Endothelial cell of umbilical vein (primary cell): ENCODE results near the gene FAM83F. TPM values are rescaled to one million over a fixed set of nuclear protein-coding genes. Genes with fewer than 3 reads are reported as not detected.

Experiments
- BruUV-seq: library from RNA; stranded (reverse); fragments of 400-500 nt; replicated peaks from 2 replicates; lab custom pipeline; 2021; lab: Mats Ljungman, UMichigan
- CTCF ChIA-PET: fragments of 300-600, 350-600 bp; sonication (Branson Sonifier 250); formaldehyde crosslinking; loops from one replicate; lab custom pipeline; 2021; ENCODE audit warnings: antibody characterized with exemption, inconsistent platforms; lab: Charles Lee
- POLR2A ChIA-PET: fragments of 300-600, 350-600 bp; sonication (Branson Sonifier 250); formaldehyde crosslinking; loops from one replicate; lab custom pipeline; 2021; ENCODE audit warnings: antibody characterized with exemption, inconsistent platforms; lab: Charles Lee
- DNase-seq: peaks from one replicate; pipeline ENCODE4 v3.0.0-alpha.2; 2011; ENCODE audit warnings: low read depth, low spot score
- FAIRE-seq: peaks from 2 replicates; lab custom pipeline; 2011; peaks lifted over from hg19 to GRCh38; lab: Jason Lieb, UNC
- H2AFZ ChIP-seq: 2 replicates; pipeline ENCODE4 v1.6.0; 2012; ENCODE audit warnings: low read depth, low read length, control low read depth, inconsistent platforms
- H3K27ac ChIP-seq: 2 replicates; pipeline ENCODE4 v1.5.1; 2011; ENCODE audit warnings: low read depth, mild to moderate bottlenecking, control low read depth, low read length, moderate library complexity; ENCODE audit not compliant: insufficient read depth
- H3K27me3 ChIP-seq, 2 experiments: 2 replicates each; pipeline versions ENCODE4 v1.6.0 to v1.6.1; 2011; ENCODE audit warnings: low read length in 2 of 2, mixed read lengths in 1 of 2; ENCODE audit not compliant: control insufficient read depth in 2 of 2, insufficient read depth in 2 of 2
- H3K36me3 ChIP-seq, 2 experiments: 2 replicates in 1 of 2; 3 replicates in 1 of 2; pipeline ENCODE4 v1.5.1; 2011; ENCODE audit warnings: low read length in 2 of 2, mild to moderate bottlenecking in 1 of 2, moderate library complexity in 1 of 2; ENCODE audit not compliant: control insufficient read depth in 2 of 2, insufficient read depth in 2 of 2; ENCODE audit errors: extremely low read depth in 1 of 2
- H3K4me1 ChIP-seq: 3 replicates; pipeline ENCODE4 v1.5.1; 2011; ENCODE audit warnings: mild to moderate bottlenecking, low read length; ENCODE audit not compliant: control insufficient read depth, insufficient read depth; ENCODE audit errors: extremely low read depth
- H3K4me2 ChIP-seq: 2 replicates; pipeline ENCODE4 v1.6.1; 2011; ENCODE audit warnings: low read length, control low read depth, mixed read lengths; ENCODE audit not compliant: insufficient read depth
- H3K4me3 ChIP-seq, 3 experiments: fragments of 200-600 bp in 1 of 3; sonication (generic), shearing (Covaris generic) in 1 of 3; replicated peaks in 1 of 3; 2 replicates each; pipeline ENCODE4 v1.5.1; 2011 to 2016; ENCODE audit warnings: control low read depth in 3 of 3, low read length in 3 of 3, mild to moderate bottlenecking in 2 of 3, inconsistent platforms in 1 of 3, low read depth in 1 of 3, moderate library complexity in 1 of 3; ENCODE audit not compliant: insufficient read depth in 1 of 3
- H3K79me2 ChIP-seq: 2 replicates; pipeline ENCODE4 v1.6.0; 2012; ENCODE audit warnings: low read length, inconsistent platforms; ENCODE audit not compliant: control insufficient read depth, insufficient read depth
- H3K9ac ChIP-seq: replicated peaks from 2 replicates; pipeline ENCODE3; 2011; ENCODE audit warnings: low read length, control low read depth; ENCODE audit not compliant: insufficient read depth; ENCODE audit errors: extremely low read depth
- H3K9me1 ChIP-seq: replicated peaks from 3 replicates; pipeline ENCODE4 v1.6.0; 2011; ENCODE audit warnings: mild to moderate bottlenecking, low read length; ENCODE audit not compliant: control insufficient read depth, insufficient read depth; ENCODE audit errors: extremely low read depth
- H3K9me3 ChIP-seq: replicated peaks from 2 replicates; pipeline ENCODE4 v1.5.1; 2012; ENCODE audit warnings: low read length, inconsistent platforms; ENCODE audit not compliant: control insufficient read depth, insufficient read depth
- H4K20me1 ChIP-seq: replicated peaks from 2 replicates; pipeline ENCODE3; 2011; ENCODE audit warnings: mild to moderate bottlenecking, low read length; ENCODE audit not compliant: control insufficient read depth, insufficient read depth; ENCODE audit errors: extremely low read depth
- EZH2 ChIP-seq: IDR thresholded peaks from 2 replicates; pipeline ENCODE4 v1.6.1; 2012; ENCODE audit warnings: borderline replicate concordance, low read depth, mild to moderate bottlenecking, moderate library complexity, low read length, inconsistent platforms; ENCODE audit not compliant: severe bottlenecking
- FOS ChIP-seq: IDR thresholded peaks from 2 replicates; pipeline ENCODE4 v1.6.1; 2011; ENCODE audit warnings: mild to moderate bottlenecking, low read length, moderate library complexity, borderline replicate concordance; ENCODE audit not compliant: insufficient read depth
- GATA2 ChIP-seq: IDR thresholded peaks from 2 replicates; pipeline ENCODE4 v1.7.0; 2011; ENCODE audit warnings: low read depth, mild to moderate bottlenecking, moderate library complexity, mixed read lengths, low read length; ENCODE audit not compliant: insufficient read length, insufficient read depth
- JUN ChIP-seq: IDR thresholded peaks from 2 replicates; pipeline ENCODE4 v1.6.1; 2011; ENCODE audit warnings: borderline replicate concordance, low read depth; ENCODE audit not compliant: insufficient read length, insufficient read depth
- MAX ChIP-seq: IDR thresholded peaks from 2 replicates; pipeline ENCODE4 v1.6.1; 2011; ENCODE audit not compliant: insufficient read depth, insufficient read length
- MYC ChIP-seq: IDR thresholded peaks from one replicate; pipeline ENCODE4 v1.6.1; 2011; ENCODE audit warnings: mild to moderate bottlenecking, low read depth, low read length
- POLR2A ChIP-seq: IDR thresholded peaks from 2 replicates; pipeline ENCODE4 v1.6.1; 2012; ENCODE audit warnings: low read depth, mild to moderate bottlenecking, control low read depth, low read length
- POLR2AphosphoS5 ChIP-seq: IDR thresholded peaks from 2 replicates; pipeline ENCODE4 v1.6.1; 2012; ENCODE audit warnings: low read depth, mild to moderate bottlenecking, control low read depth, low read length, moderate library complexity; ENCODE audit not compliant: insufficient read depth
- dilution Hi-C: fragments of 300-500 bp; cut with MboI; formaldehyde crosslinking; loops from one replicate; pipeline ENCODE4 v1.15.0; 2019; ENCODE audit warnings: low sequenced_read_pairs; ENCODE audit not compliant: extremely low pct_ligation_motif_present
- intact Hi-C: fragments of 100-400 bp; cut with micrococcal nuclease; formaldehyde crosslinking; loops from one replicate; pipeline ENCODE4 v1.10.0; 2022
- polyA plus RNA-seq, 4 experiments: library from polyadenylated mRNA; depleted of rRNA in 3 of 4; stranded (reverse) in 3 of 4; unstranded in 1 of 4; fragments of >200 nt; gene quantifications; 2 replicates each; pipeline versions ENCODE4 v1.2.1 to v1.2.3, GENCODE V29; 2011 to 2012; ENCODE audit warnings: missing spikeins in 1 of 4
- total RNA-seq: library from RNA; stranded (reverse); gene quantifications from 2 replicates; pipeline ENCODE4 v1.2.3, GENCODE V29; 2021
- TF ChIP-seq, protein P1 (sequence below), 2 donors: IDR thresholded peaks; 1 replicate in 1 of 2; 2 replicates in 1 of 2; pipeline ENCODE4 v1.5.1; 2011; ENCODE audit warnings: low read length in 2 of 2, mild to moderate bottlenecking in 2 of 2, moderate library complexity in 2 of 2, control low read depth in 1 of 2, inconsistent platforms in 1 of 2, low read depth in 1 of 2; ENCODE audit not compliant: insufficient read depth in 1 of 2; ENCODE audit errors: extremely low read depth in 1 of 2

The FAM83F gene
- total and polyA plus RNA-seq, 2 donors (not counting 3 experiments of a cell fraction or from before 2014, with no cell fraction given): not detected

DNA sequence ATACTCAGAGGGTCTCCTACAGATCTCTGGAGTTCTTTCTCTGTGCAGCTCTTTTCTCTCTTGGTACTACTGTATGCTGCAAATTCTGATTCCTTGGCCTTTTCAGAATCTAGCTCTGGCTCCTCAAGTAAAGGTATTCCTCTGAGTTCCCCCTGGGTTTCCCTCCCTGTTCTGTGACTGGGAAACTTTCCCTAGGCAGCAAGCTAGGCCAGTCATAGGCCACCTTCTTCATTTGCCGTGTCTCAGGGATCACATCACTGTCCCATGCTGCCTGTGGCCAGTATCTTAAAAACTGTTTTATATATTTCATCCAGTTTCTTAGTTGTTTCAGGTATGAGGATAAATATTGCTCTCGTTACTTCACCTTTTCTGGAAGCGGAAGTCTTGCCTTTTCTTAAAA lies 71.2 kb downstream of the FAM83F start:
- no peak overlapping the region for H3K27ac ChIP-seq
- CTCF ChIA-PET: interaction anchor here (1.2 to 1.6 kb wide), 5 partner anchors 10 to 128 kb away, joined by 3 to 6 read pairs (median 4); no protein-coding TSS in a partner anchor
- intact Hi-C loops: no loop called here
- H4K20me1 ChIP-seq: no peaks in the 10 kb centered on the region
- H3K4me1 ChIP-seq: no peaks in the 10 kb centered on the region
- BruUV-seq: no TSS peak
- dilution Hi-C loops: no loop called here
- no peaks in the 10 kb centered on the region for H3K79me2 ChIP-seq
- H3K36me3 ChIP-seq: no peaks in the 10 kb centered on the region
- H3K4me2 ChIP-seq: no peak overlapping the region
- POLR2A ChIA-PET: interaction anchor here (0.7 kb wide), 1 partner anchor 371 kb away, joined by 3 read pairs; no protein-coding TSS in a partner anchor
- no peak overlapping the region for H2AFZ ChIP-seq
- no peak for TF ChIP-seq JUN
- no peak for TF ChIP-seq POLR2A
- FAIRE-seq: no peak
- H3K9me3 ChIP-seq: no peaks in the 10 kb centered on the region
- H3K9ac ChIP-seq: no peak overlapping the region
- H3K9me1 ChIP-seq: no peaks in the 10 kb centered on the region
- DNase-seq: no peak
- H3K27me3 ChIP-seq: no peaks in the 10 kb centered on the region
- no peak overlapping the region for H3K4me3 ChIP-seq

GRCh38 chr22:40067639-40068038 lies 72.9 kb downstream of the FAM83F start:
- FAIRE-seq (no peak), DNase-seq (no peak)
- Histone ChIP-seq H3K9me3 (no peaks in the 10 kb centered on the region), H4K20me1 (no peaks in the 10 kb centered on the region), H3K4me1 (no peaks in the 10 kb centered on the region), H3K4me3 (no peak overlapping the region), H3K9me1 (no peaks in the 10 kb centered on the region), H3K79me2 (no peaks in the 10 kb centered on the region), H2AFZ (no peak overlapping the region), H3K36me3 (no peaks in the 10 kb centered on the region), H3K4me2 (no peak overlapping the region), H3K27me3 (no peaks in the 10 kb centered on the region), H3K27ac (no peak overlapping the region), H3K9ac (no peak overlapping the region)
- POLR2A ChIA-PET: no interaction called here
- dilution Hi-C loops: no loop called here
- no TSS peak for BruUV-seq
- intact Hi-C loops: no loop called here
- CTCF ChIA-PET: interaction anchor here (1.9 kb wide), 1 partner anchor 11 kb away, joined by 6 read pairs; no protein-coding TSS in a partner anchor
- no peak for TF ChIP-seq POLR2A
- no peak for TF ChIP-seq POLR2AphosphoS5
- TF ChIP-seq GATA2: no peak
- no peak for TF ChIP-seq MAX
- TF ChIP-seq, protein P1, sequence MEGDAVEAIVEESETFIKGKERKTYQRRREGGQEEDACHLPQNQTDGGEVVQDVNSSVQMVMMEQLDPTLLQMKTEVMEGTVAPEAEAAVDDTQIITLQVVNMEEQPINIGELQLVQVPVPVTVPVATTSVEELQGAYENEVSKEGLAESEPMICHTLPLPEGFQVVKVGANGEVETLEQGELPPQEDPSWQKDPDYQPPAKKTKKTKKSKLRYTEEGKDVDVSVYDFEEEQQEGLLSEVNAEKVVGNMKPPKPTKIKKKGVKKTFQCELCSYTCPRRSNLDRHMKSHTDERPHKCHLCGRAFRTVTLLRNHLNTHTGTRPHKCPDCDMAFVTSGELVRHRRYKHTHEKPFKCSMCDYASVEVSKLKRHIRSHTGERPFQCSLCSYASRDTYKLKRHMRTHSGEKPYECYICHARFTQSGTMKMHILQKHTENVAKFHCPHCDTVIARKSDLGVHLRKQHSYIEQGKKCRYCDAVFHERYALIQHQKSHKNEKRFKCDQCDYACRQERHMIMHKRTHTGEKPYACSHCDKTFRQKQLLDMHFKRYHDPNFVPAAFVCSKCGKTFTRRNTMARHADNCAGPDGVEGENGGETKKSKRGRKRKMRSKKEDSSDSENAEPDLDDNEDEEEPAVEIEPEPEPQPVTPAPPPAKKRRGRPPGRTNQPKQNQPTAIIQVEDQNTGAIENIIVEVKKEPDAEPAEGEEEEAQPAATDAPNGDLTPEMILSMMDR (IDR thresholded peaks at IDR 0.05; ENCODE audit: extremely low read depth in 1 of 2, insufficient read depth in 1 of 2, low read depth in 1 of 2, low read length in 2 of 2): no peak
- no peak for TF ChIP-seq JUN
- no peak for TF ChIP-seq EZH2
- TF ChIP-seq FOS: no peak
- TF ChIP-seq MYC: no peak
